Gastrocnemius medialis (tissue), 4 donors: Measurements from ENCODE around the gene AARS2. TPM values are rescaled to one million over a fixed set of nuclear protein-coding genes. Genes with fewer than 3 reads are reported as not detected.

Source experiments
- ATAC-seq, 2 donors: fragments of 150-250 bp; one replicate each; pipeline ENCODE4 v1.9.1; 2016
- DNase-seq, 2 donors: peaks; one replicate each; pipeline ENCODE4 v3.0.0-alpha.2; 2019
- H3K27ac ChIP-seq, 4 donors: fragments of 200-600 bp; sonication (generic); 1 replicate in 1 of 4; 2 replicates in 3 of 4; pipeline ENCODE4 v1.5.1; 2016 to 2018; ENCODE audit warnings: mild to moderate bottlenecking in 2 of 4, moderate library complexity in 1 of 4
- H3K27me3 ChIP-seq, 3 donors: fragments of 200-600 bp; sonication (generic) in 2 of 3; 1 replicate in 1 of 3; 2 replicates in 2 of 3; pipeline versions ENCODE4 v1.5.1 to v1.6.0; 2016 to 2019; ENCODE audit warnings: mild to moderate bottlenecking in 1 of 3, moderate library complexity in 1 of 3
- H3K36me3 ChIP-seq, 2 donors: fragments of 200-600 bp; sonication (generic) in 1 of 2; one replicate each; pipeline ENCODE4 v1.5.1; 2017 to 2018
- H3K4me1 ChIP-seq, 2 donors: fragments of 200-600 bp; sonication (generic) in 1 of 2; one replicate each; pipeline ENCODE4 v1.5.1; 2016 to 2017; ENCODE audit warnings: mild to moderate bottlenecking in 2 of 2
- H3K4me3 ChIP-seq, 4 donors: fragments of 200-600 bp; sonication (generic) in 3 of 4; 1 replicate in 1 of 4; 2 replicates in 3 of 4; pipeline ENCODE4 v1.5.1; 2016 to 2019; ENCODE audit warnings: mild to moderate bottlenecking in 2 of 4
- H3K9me3 ChIP-seq, 3 donors: fragments of 200-600 bp; sonication (generic) in 2 of 3; 1 replicate in 1 of 3; 2 replicates in 2 of 3; pipeline ENCODE4 v1.5.1; 2016 to 2019
- POLR2A ChIP-seq, 2 donors: fragments of 450-650 bp; IDR thresholded peaks; one replicate each; pipeline ENCODE4 v1.6.1; 2017; ENCODE audit warnings: antibody characterized with exemption in 2 of 2, mild to moderate bottlenecking in 2 of 2, moderate library complexity in 2 of 2
- in situ Hi-C, 4 donors: fragments of 200-750 bp; cut with MboI; loops; one replicate each; pipeline versions ENCODE4 v1.15.0 to v1.8.0; 2017; ENCODE audit warnings: low sequenced_read_pairs in 4 of 4
- intact Hi-C: fragments of 100-400 bp; cut with DNase I; formaldehyde crosslinking; loops from one replicate; pipeline ENCODE4 v1.15.1; 2023; ENCODE audit warnings: low total_unique reads
- total RNA-seq, 4 donors: library from RNA; depleted of rRNA; stranded (reverse); fragments of >200 nt; gene quantifications; one replicate each; pipeline versions ENCODE4 v1.1.0 to v1.2.3, GENCODE V29; 2016
- TF ChIP-seq, protein P1 (sequence below), 5 experiments: fragments of 450-650 bp in 3 of 5; fragments of 200-600 bp in 2 of 5; sonication (generic) in 2 of 5; IDR thresholded peaks in 4 of 5; conservative IDR thresholded peaks in 1 of 5; 1 replicate in 4 of 5; 2 replicates in 1 of 5; pipeline ENCODE4 v1.5.1; 2016 to 2019; ENCODE audit warnings: antibody characterized with exemption in 5 of 5, mild to moderate bottlenecking in 3 of 5, moderate library complexity in 3 of 5

AARS2 gene
- total RNA-seq, 4 donors from 2014 or later: 3.9 to 6.3 (median 4.5) TPM

DNA sequence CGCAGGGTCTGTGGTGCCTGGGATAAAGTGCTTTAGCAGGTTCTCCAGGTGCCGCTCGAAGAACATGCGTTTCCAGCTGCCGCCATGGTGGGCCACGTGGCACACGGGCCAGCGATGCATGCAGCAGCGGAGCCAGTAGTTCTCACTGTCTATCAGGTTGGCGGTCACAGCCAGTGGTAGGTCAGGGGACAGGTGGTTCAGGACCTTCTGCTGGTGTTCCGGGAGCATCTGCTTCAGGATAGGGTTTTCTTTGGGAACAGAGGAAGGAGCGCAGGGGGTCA lies 26.9 kb downstream of the AARS2 start:
- Histone ChIP-seq H3K27ac (no peak overlapping the region), H3K9me3 (no peaks in the 10 kb centered on the region), H3K36me3 (no peaks in the 10 kb centered on the region), H3K4me3 (no peak overlapping the region), H3K4me1 (no peaks in the 10 kb centered on the region), H3K27me3 (peaks cover 17 to 30% (median 19%) of the 10 kb centered on the region in 3 donors)
- in situ Hi-C loops (no loop called here), intact Hi-C loops (no loop called here)
- no peak for DNase-seq
- no peak for TF ChIP-seq POLR2A (IDR thresholded peaks at IDR 0.05)
- TF ChIP-seq, protein P1, sequence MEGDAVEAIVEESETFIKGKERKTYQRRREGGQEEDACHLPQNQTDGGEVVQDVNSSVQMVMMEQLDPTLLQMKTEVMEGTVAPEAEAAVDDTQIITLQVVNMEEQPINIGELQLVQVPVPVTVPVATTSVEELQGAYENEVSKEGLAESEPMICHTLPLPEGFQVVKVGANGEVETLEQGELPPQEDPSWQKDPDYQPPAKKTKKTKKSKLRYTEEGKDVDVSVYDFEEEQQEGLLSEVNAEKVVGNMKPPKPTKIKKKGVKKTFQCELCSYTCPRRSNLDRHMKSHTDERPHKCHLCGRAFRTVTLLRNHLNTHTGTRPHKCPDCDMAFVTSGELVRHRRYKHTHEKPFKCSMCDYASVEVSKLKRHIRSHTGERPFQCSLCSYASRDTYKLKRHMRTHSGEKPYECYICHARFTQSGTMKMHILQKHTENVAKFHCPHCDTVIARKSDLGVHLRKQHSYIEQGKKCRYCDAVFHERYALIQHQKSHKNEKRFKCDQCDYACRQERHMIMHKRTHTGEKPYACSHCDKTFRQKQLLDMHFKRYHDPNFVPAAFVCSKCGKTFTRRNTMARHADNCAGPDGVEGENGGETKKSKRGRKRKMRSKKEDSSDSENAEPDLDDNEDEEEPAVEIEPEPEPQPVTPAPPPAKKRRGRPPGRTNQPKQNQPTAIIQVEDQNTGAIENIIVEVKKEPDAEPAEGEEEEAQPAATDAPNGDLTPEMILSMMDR (IDR thresholded peaks at IDR 0.05 in 4 of 5, conservative IDR thresholded peaks at IDR 0.05 in 1 of 5): no peak
- no peak for ATAC-seq

DNA sequence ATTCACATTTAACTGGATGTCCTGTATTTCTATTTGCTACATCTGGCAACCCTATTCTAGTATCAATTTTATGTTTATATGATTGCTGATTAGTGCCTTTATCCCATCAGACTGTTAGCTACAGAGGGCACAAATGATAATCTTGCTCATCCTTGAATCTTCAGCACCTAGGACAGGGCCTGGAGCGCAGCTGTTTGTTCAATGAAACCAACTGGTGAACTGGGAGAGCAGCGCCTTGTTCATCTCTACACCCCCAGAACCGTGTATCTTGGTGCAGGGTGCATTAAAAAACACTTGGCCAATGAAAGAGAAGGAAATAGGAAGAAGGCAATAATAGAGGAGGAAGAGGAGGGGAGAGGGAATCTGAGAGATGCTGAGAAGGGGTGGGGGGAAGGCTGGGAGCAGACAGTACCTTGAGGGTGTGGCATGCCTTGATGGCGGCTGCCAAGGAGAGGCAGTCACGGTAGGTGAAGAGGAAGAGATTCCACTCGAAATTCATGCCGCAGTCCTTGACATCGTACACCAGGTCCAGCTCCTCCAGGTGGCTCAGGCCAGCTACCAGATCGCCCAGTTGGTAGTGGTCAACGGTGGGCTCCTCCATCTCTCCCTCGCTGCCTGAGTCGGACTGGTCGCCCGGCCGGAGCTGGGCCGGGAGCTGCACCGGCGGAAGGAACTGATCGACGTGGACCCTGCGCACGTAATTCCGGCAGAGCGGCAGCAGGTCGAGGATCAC lies 27.4 kb downstream of the AARS2 start:
- intact Hi-C loops: no loop called here
- H3K36me3 ChIP-seq: no peaks in the 10 kb centered on the region
- H3K27me3 ChIP-seq: peaks cover 17 to 25% (median 17%) of the 10 kb centered on the region in 3 donors
- no peak overlapping the region for H3K27ac ChIP-seq
- no peaks in the 10 kb centered on the region for H3K9me3 ChIP-seq
- H3K4me1 ChIP-seq: no peaks in the 10 kb centered on the region
- DNase-seq (no peak), ATAC-seq (no peak)
- no peak overlapping the region for H3K4me3 ChIP-seq
- in situ Hi-C loops: no loop called here
- no peak for TF ChIP-seq POLR2A (IDR thresholded peaks at IDR 0.05)
- TF ChIP-seq, protein P1 (IDR thresholded peaks at IDR 0.05 in 4 of 5, conservative IDR thresholded peaks at IDR 0.05 in 1 of 5): no peak

DNA sequence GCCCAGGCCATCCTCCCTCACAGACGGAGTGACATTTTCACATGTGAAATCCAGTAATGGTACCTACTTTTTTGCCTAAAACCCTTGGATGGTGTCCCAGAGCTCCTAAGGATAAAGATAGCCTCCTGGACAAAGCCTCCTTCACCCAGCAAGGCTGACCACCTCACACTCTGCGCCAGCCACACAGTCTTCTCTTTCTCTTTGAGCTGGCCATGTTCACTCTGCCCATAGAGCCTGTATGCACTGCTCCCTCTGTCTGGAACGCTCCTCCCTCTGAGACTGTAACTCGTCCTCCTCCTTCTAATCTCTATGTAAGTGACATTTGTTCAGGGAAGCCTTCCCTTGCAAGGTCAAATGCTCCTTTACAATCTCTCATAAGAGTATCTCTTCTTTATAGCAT lies 28.3 kb downstream of the AARS2 start:
- Histone ChIP-seq H3K4me1 (no peaks in the 10 kb centered on the region), H3K9me3 (no peaks in the 10 kb centered on the region), H3K27ac (no peak overlapping the region), H3K4me3 (no peak overlapping the region), H3K36me3 (no peaks in the 10 kb centered on the region), H3K27me3 (peaks cover 9 to 17% (median 9%) of the 10 kb centered on the region in 3 donors)
- no peak for ATAC-seq
- in situ Hi-C loops: no loop called here
- TF ChIP-seq POLR2A (IDR thresholded peaks at IDR 0.05): no peak
- TF ChIP-seq, protein P1 (IDR thresholded peaks at IDR 0.05 in 4 of 5, conservative IDR thresholded peaks at IDR 0.05 in 1 of 5): no peak
- no peak for DNase-seq
- intact Hi-C loops: no loop called here

DNA sequence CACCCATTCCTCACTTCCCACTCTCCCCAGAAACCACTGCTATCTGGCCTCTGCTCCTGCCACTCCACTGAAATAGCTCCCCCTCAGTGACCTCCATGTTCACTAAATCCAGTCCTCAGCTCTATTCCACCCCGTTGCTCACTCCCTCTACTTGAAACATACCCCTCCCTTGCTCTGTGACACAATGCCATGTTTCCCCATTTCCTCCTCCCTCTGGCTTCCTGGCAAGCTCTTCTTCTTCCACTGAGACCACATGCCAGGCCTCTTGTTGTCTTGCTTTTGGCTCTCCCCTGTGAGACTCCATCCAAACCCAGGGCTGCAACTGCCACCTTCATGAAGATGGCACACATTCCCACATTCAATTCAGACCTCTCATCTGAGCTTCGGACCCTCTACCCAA lies 29.0 kb downstream of the AARS2 start:
- Histone ChIP-seq H3K4me3 (no peak overlapping the region), H3K9me3 (no peaks in the 10 kb centered on the region), H3K36me3 (no peaks in the 10 kb centered on the region), H3K27me3 (peaks cover 4 to 12% (median 4%) of the 10 kb centered on the region in 3 donors), H3K4me1 (no peaks in the 10 kb centered on the region), H3K27ac (no peak overlapping the region)
- DNase-seq (no peak), ATAC-seq (no peak)
- in situ Hi-C loops (no loop called here), intact Hi-C loops (no loop called here)
- TF ChIP-seq, protein P1 (IDR thresholded peaks at IDR 0.05 in 4 of 5, conservative IDR thresholded peaks at IDR 0.05 in 1 of 5): no peak
- TF ChIP-seq POLR2A (IDR thresholded peaks at IDR 0.05): no peak
